ENCODE results near the gene DESI2.

GRCh38 chr1:244702620-244703019 is 49.7 kb downstream of the DESI2 start:
- no peak for TF ChIP-seq CTCF (conservative IDR thresholded peaks at IDR 0.05 in 1 of 2, IDR thresholded peaks at IDR 0.05 in 1 of 2; ENCODE audit: low read depth in 1 of 2, low read length in 2 of 2)
- no peak for TF ChIP-seq EZH2 (IDR thresholded peaks at IDR 0.05; ENCODE audit: low read length, missing control alignments)

All from fibroblast of lung (primary cell).